Measurements from ENCODE around the gene ADD1.

DNA sequence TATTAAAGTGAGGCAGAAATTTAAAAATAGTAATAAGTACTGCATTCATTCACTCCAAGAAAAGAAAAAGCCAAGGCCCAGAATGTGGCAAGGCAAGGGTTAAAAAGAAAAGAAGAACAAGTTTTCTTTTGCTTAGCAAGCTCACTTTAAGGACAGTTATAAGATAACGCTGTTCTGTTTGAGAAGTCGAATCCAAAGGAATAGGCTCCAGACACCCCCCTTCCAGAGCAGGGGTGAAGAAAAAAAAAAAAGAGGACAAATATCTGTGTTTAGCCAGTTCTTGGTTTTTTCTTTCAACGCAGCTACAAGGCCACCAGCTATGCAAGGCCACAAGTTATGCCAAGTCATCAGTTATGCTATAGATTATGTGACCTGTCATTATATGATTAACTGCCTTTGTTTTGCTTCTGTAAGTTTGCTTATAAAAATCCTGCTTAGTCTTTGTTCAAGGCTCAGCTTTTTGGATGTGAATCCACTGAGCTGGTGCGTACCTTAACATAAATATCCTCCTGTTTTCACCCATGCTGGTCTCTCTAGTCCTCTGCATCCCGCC, 121.1 kb downstream of the ADD1 start:
- no peak for TF ChIP-seq EZH2 (conservative IDR thresholded peaks at IDR 0.05; ENCODE audit: low read depth, low read length)
- no peak for TF ChIP-seq GABPA (IDR thresholded peaks at IDR 0.05; ENCODE audit: low read depth, low read length)
- no peak for TF ChIP-seq GABPA (CRISPR knock-in tag; IDR thresholded peaks at IDR 0.05; ENCODE audit: low read depth)
- TF ChIP-seq ARHGAP35 (CRISPR knock-in tag; IDR thresholded peaks at IDR 0.05; ENCODE audit: borderline replicate concordance) = no peak
- no peak for TF ChIP-seq GTF2F1 (IDR thresholded peaks at IDR 0.05; ENCODE audit: low read length)
- TF ChIP-seq, protein P1, sequence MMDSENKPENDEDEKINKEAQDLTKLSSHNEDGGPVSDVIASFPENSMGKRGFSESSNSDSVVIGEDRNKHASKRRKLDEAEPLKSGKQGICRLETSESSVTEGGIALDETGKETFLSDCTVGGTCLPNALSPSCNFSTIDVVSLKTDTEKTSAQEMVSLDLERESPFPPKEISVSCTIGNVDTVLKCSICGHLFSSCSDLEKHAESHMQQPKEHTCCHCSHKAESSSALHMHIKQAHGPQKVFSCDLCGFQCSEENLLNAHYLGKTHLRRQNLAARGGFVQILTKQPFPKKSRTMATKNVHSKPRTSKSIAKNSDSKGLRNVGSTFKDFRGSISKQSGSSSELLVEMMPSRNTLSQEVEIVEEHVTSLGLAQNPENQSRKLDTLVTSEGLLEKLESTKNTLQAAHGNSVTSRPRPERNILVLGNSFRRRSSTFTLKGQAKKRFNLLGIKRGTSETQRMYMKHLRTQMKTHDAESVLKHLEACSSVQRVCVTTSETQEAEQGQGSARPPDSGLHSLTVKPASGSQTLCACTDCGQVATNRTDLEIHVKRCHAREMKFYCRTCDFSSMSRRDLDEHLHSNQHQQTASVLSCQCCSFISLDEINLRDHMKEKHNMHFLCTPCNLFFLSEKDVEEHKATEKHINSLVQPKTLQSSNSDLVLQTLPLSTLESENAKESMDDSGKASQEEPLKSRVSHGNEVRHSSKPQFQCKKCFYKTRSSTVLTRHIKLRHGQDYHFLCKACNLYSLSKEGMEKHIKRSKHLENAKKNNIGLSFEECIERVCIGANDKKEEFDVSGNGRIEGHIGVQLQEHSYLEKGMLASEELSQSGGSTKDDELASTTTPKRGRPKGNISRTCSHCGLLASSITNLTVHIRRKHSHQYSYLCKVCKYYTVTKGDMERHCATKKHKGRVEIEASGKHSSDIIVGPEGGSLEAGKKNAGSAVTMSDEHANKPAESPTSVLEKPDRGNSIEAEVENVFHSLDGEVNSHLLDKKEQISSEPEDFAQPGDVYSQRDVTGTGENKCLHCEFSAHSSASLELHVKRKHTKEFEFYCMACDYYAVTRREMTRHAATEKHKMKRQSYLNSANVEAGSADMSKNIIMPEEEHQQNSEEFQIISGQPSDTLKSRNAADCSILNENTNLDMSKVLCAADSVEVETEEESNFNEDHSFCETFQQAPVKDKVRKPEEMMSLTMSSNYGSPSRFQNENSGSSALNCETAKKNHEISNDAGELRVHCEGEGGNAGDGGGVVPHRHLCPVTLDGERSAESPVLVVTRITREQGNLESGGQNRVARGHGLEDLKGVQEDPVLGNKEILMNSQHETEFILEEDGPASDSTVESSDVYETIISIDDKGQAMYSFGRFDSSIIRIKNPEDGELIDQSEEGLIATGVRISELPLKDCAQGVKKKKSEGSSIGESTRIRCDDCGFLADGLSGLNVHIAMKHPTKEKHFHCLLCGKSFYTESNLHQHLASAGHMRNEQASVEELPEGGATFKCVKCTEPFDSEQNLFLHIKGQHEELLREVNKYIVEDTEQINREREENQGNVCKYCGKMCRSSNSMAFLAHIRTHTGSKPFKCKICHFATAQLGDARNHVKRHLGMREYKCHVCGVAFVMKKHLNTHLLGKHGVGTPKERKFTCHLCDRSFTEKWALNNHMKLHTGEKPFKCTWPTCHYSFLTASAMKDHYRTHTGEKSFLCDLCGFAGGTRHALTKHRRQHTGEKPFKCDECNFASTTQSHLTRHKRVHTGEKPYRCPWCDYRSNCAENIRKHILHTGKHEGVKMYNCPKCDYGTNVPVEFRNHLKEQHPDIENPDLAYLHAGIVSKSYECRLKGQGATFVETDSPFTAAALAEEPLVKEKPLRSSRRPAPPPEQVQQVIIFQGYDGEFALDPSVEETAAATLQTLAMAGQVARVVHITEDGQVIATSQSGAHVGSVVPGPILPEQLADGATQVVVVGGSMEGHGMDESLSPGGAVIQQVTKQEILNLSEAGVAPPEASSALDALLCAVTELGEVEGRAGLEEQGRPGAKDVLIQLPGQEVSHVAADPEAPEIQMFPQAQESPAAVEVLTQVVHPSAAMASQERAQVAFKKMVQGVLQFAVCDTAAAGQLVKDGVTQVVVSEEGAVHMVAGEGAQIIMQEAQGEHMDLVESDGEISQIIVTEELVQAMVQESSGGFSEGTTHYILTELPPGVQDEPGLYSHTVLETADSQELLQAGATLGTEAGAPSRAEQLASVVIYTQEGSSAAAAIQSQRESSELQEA (CRISPR knock-in tag; IDR thresholded peaks at IDR 0.05; ENCODE audit: not compliant biosample characterization) = no peak
- TF ChIP-seq, protein P2, sequence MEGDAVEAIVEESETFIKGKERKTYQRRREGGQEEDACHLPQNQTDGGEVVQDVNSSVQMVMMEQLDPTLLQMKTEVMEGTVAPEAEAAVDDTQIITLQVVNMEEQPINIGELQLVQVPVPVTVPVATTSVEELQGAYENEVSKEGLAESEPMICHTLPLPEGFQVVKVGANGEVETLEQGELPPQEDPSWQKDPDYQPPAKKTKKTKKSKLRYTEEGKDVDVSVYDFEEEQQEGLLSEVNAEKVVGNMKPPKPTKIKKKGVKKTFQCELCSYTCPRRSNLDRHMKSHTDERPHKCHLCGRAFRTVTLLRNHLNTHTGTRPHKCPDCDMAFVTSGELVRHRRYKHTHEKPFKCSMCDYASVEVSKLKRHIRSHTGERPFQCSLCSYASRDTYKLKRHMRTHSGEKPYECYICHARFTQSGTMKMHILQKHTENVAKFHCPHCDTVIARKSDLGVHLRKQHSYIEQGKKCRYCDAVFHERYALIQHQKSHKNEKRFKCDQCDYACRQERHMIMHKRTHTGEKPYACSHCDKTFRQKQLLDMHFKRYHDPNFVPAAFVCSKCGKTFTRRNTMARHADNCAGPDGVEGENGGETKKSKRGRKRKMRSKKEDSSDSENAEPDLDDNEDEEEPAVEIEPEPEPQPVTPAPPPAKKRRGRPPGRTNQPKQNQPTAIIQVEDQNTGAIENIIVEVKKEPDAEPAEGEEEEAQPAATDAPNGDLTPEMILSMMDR (CRISPR knock-in tag; IDR thresholded peaks at IDR 0.05) = no peak
- no peak for TF ChIP-seq SMARCE1 (IDR thresholded peaks at IDR 0.05; ENCODE audit: borderline replicate concordance)
- TF ChIP-seq, protein P3, sequence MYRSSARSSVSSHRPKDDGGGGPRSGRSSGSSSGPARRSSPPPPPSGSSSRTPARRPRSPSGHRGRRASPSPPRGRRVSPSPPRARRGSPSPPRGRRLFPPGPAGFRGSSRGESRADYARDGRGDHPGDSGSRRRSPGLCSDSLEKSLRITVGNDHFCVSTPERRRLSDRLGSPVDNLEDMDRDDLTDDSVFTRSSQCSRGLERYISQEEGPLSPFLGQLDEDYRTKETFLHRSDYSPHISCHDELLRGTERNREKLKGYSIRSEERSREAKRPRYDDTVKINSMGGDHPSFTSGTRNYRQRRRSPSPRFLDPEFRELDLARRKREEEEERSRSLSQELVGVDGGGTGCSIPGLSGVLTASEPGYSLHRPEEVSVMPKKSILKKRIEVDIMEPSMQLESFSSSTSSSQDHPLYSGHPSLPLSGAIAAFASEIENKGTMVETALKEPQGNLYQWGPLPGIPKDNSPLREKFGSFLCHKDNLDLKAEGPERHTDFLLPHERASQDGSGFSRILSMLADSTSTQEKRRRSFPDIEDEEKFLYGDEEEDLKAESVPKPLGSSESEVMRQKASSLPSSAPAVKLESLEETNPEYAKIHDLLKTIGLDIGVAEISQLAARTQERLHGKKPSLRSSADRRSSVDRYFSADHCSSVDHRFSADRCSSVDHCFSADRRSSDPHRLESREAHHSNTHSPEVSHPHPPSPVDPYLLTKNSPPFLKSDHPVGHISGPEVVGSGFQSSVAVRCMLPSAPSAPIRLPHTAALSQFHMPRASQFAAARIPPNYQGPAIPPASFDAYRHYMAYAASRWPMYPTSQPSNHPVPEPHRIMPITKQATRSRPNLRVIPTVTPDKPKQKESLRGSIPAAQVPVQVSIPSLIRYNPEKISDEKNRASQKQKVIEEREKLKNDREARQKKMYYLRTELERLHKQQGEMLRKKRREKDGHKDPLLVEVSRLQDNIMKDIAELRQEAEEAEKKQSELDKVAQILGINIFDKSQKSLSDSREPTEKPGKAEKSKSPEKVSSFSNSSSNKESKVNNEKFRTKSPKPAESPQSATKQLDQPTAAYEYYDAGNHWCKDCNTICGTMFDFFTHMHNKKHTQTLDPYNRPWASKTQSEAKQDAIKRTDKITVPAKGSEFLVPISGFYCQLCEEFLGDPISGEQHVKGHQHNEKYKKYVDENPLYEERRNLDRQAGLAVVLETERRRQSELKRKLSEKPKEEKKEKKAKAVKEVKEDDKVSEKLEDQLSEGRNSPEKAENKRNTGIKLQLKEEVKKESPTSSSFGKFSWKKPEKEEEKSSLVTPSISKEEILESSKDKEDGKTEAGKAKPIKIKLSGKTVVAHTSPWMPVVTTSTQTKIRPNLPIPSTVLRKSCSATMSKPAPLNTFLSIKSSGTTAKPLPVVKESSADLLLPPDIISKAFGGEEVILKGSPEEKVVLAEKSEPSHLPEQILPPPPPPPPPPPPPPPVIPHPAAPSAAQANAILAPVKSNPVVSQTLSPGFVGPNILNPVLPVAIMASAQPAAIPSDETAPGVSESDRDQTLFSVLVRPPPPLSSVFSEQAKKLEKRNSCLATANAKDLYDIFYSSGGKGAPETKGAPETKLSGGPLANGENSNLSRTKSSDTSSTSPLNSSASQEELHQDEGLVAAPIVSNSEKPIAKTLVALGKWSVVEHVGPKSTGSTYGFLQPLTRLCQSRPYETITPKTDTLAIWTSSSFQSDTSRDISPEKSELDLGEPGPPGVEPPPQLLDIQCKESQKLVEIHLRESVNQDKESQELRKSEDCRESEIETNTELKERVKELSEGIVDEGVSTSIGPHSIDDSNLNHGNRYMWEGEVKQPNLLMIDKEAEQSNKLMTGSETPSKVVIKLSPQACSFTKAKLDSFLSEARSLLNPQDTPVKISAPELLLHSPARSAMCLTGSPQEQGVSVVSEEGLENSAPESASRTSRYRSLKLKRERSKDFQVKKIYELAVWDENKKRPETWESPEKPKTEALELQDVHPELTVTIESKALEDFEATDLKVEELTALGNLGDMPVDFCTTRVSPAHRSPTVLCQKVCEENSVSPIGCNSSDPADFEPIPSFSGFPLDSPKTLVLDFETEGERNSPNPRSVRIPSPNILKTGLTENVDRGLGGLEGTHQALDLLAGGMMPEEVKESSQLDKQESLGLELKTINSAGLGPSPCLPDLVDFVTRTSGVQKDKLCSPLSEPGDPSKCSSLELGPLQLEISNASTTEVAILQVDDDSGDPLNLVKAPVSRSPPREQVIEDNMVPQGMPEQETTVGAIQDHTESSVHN (CRISPR knock-in tag; IDR thresholded peaks at IDR 0.05) = no peak
- TF ChIP-seq SP1 (IDR thresholded peaks at IDR 0.05) = no peak
- TF ChIP-seq SP1 (CRISPR knock-in tag; IDR thresholded peaks at IDR 0.05) = no peak
- no peak for TF ChIP-seq FOXM1 (CRISPR knock-in tag; IDR thresholded peaks at IDR 0.05)
- TF ChIP-seq TEAD2 (CRISPR knock-in tag; IDR thresholded peaks at IDR 0.05) = no peak
